ENCODE measurements around the gene ACOT7. TPM values are rescaled to one million over a fixed set of nuclear protein-coding genes. Genes with fewer than 3 reads are reported as not detected.
"Not testable (repeated sequence)": the region's sequence is repeated elsewhere in the genome, so short reads cannot be mapped to it uniquely, and the experiment has no call there.

The ACOT7 gene
- total RNA-seq, 1 donor from 2014 or later = 80.3 TPM

DNA sequence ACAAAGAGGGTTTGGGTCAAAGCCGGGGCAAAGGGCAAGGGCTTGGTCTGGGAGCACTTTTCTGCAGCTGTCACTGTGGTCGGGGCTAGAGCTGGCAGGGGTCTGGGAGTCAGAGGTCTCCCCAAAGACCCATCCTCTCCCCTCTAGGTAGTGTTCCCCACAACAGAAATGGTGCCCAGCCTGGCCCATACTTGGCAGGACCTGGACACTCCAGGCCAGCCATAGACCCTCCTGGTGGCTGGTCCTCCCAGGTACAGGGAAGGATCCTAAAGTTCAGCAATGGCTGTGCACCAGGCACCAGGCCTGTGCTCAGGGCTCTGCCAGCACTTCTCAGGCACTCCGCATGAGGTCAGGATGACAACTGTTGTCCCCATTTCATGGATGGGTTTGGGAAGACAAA, 42.0 kb upstream of the ACOT7 start:
- DNase-seq (ENCODE audit: low read depth) = no peak
- no peak overlapping the region for H3K4me3 ChIP-seq (ENCODE audit: low read depth, low read length)
- TF ChIP-seq, protein P1, sequence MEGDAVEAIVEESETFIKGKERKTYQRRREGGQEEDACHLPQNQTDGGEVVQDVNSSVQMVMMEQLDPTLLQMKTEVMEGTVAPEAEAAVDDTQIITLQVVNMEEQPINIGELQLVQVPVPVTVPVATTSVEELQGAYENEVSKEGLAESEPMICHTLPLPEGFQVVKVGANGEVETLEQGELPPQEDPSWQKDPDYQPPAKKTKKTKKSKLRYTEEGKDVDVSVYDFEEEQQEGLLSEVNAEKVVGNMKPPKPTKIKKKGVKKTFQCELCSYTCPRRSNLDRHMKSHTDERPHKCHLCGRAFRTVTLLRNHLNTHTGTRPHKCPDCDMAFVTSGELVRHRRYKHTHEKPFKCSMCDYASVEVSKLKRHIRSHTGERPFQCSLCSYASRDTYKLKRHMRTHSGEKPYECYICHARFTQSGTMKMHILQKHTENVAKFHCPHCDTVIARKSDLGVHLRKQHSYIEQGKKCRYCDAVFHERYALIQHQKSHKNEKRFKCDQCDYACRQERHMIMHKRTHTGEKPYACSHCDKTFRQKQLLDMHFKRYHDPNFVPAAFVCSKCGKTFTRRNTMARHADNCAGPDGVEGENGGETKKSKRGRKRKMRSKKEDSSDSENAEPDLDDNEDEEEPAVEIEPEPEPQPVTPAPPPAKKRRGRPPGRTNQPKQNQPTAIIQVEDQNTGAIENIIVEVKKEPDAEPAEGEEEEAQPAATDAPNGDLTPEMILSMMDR (conservative IDR thresholded peaks at IDR 0.05; ENCODE audit: low read depth, low read length) = no peak

DNA sequence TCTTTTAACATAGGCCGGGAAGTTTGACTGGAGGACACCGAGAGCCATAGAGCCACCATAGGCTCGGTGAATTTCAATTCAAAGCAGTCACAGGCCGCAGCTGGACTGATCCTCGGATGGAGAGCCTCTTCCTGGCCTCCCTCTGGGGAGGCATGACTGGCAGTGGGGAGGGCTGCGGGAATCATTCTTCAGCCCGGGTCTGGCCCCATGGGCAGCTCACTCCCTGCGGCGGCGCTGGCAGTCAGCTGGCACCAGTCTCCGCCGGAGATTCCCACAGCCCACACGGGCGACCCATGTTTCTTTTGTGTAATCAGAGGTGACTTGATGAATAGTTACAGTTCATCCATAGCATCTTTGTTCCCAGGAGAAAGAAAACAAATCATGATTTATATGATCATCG, 41.6 kb upstream of the ACOT7 start:
- DNase-seq (ENCODE audit: low read depth) = no peak
- no peak overlapping the region for H3K4me3 ChIP-seq (ENCODE audit: low read depth, low read length)
- TF ChIP-seq, protein P1 (conservative IDR thresholded peaks at IDR 0.05; ENCODE audit: low read depth, low read length) = no peak

GRCh38 chr1:6434186-6434585, 40.6 kb upstream of the ACOT7 start:
- TF ChIP-seq, protein P1 (conservative IDR thresholded peaks at IDR 0.05; ENCODE audit: low read depth, low read length) = no peak
- no peak for DNase-seq (ENCODE audit: low read depth)
- no peak overlapping the region for H3K4me3 ChIP-seq (ENCODE audit: low read depth, low read length)

- not testable (repeated sequence) for H3K4me3 ChIP-seq (ENCODE audit: low read depth, low read length); DNase-seq (ENCODE audit: low read depth)
These were observed 38.3 kb upstream of the ACOT7 start for GRCh38 chr1:6431645-6432579.

GRCh38 chr1:6429660-6430411, 36.3 kb upstream of the ACOT7 start:
- H3K4me3 ChIP-seq (ENCODE audit: low read depth, low read length); DNase-seq (ENCODE audit: low read depth): not testable (repeated sequence)

DNA sequence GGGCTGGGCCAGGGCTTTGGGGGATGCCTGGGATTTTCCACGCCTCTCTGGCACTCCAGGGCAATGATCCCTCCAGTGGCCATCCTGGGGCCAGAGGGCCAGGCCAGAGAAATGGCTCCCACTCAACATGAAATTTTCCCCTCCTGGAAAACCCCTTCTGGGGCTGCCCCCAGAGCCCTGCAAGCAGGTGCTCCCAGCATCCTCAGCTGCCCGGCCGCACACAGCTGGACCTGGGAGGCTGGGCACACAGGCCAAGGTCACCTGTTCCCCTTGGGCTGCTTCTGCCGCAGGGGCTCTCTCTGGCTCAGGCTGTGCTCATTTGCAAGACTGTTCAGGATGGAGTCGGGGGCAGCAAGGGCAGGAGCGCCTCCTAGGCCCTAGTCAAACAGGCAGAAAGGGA, 34.9 kb upstream of the ACOT7 start:
- not testable (repeated sequence) for DNase-seq (ENCODE audit: low read depth); H3K4me3 ChIP-seq (ENCODE audit: low read depth, low read length)

DNA sequence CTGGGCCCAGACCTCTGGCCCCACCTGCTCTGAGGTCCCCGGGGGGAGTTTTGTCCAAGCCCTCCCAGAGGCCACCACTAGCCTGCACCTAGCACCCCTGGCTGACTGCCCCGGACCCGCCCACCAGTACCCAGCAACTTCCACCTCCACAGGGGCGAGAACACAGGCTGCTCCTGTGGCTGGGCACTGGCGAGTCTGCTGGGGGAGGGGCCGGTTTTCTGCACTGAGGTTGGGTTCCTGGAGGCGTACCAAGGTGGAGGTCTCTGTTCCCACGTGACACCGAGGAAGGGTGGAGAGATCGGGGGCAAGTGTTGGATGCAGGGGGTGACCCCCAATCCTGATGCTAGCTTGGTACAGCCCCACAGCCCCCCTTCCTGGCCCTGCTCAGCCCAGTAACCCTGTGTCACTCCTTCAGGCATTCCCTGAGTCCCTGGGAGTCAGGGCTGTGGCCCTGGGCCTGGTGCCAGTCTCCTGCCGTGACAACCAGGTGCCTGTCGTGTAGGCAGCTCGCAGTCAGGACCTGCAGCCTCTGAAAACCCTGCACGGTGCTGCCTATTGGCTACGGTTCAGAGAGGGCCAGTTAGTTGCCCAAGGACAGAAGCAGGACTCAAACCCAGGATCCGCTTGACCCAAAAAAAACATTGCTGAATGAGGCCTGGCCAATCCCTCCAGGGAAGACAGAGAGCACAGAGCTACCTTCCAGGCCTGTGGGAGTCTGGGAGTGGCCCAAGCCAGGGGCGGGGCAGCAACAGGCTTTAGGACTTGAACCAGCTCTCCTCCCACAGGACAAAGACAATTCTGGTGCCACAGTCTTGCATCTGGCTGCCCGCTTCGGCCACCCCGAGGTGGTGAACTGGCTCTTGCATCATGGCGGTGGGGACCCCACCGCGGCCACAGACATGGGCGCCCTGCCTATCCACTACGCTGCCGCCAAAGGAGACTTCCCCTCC, 34.1 kb upstream of the ACOT7 start:
- TF ChIP-seq, protein P1 (conservative IDR thresholded peaks at IDR 0.05; ENCODE audit: low read depth, low read length) = no peak

DNA sequence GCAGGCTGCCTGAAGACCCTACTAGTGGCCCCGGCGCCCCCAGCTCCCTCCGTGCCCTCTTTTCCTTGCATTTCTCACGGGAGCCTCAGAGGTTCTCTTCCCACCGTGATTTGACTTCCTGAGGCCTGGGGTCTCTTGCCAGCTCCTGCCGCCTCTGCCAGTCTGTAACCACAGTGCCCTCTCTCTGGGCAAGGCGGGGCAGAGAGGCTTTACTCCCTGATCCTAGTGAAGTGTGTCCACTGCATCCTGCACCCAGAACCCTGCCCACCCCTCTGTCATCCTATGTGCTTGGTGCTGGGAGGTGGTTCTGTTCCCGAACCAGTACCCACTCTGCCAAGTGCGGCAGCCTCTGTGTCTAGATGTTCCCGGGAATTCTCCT, 33.4 kb upstream of the ACOT7 start:
- no peak overlapping the region for H3K4me3 ChIP-seq (ENCODE audit: low read depth, low read length)
- DNase-seq (ENCODE audit: low read depth) = no peak
- TF ChIP-seq, protein P1 (conservative IDR thresholded peaks at IDR 0.05; ENCODE audit: low read depth, low read length) = no peak

More for the DNA sequence above, 34.1 kb upstream of the ACOT7 start:
- no peak for DNase-seq (ENCODE audit: low read depth)
- no peak overlapping the region for H3K4me3 ChIP-seq (ENCODE audit: low read depth, low read length)

All from epithelial cell of proximal tubule (primary cell).